Astrocyte of the hippocampus (primary cell): ENCODE results near the gene UGCG.
"Not testable (repeated sequence)": the region's sequence is repeated elsewhere in the genome, so short reads cannot be mapped to it uniquely, and the experiment has no call there.

Experiments
- DNase-seq: peaks from one replicate; pipeline ENCODE4 v3.0.0; 2011; ENCODE audit warnings: low read depth, low spot score

UGCG gene

DNA sequence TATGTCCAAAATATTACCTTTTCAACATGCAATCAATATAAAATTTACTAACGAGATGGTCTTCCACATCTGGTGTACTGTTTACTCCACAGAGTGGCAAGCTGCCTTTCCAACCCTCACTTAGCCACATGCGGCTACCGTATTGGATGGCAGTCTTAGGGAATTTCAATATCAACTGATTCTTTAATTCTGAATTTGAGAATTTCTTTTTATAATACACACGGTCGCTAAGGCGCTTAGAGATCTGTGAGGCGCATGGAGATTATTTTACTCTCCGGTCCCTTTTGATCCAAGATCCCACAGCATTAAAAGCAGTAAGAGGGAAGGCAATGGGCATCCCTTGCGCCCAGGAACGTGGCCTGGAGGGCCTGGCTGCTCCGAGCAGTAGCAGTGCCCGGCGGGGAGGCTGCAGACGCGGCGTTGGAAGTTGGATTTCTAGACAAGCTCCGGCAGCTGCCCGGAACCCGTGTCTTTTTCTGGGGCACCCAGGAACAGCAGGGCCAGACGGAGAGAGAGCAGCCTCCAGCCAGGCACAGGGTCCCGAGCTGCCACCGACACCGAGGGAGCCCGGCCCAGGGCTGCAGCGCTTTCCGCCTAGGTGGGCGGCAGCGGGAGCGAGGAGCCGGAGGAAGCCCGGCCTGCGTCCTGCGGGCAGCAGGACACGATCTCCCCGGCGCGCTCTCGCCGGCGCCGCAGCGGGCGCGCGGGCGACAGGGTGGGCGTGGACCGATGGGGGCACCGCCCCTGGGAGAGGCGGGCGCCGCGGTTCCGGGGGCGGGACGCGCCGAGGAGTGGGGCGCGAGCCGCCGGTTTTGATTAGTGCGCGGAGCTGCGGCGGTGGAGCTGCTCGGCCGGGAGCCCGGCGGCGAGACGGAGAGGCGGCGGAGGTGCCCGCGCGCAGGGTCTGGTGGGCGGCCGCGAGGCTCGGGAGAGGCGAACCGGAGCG, at the start of gene UGCG:
UGCG (plus strand) TSS at position 819 of the 946 bp plus-strand sequence. CDS start 402 bp downstream, outside the sequence.
- peak; percentile 98 for DNase-seq

- DNase-seq: no peak
Observed at GRCh38 chr9:111851553-111851952, 45.1 kb upstream of the UGCG start.

DNA sequence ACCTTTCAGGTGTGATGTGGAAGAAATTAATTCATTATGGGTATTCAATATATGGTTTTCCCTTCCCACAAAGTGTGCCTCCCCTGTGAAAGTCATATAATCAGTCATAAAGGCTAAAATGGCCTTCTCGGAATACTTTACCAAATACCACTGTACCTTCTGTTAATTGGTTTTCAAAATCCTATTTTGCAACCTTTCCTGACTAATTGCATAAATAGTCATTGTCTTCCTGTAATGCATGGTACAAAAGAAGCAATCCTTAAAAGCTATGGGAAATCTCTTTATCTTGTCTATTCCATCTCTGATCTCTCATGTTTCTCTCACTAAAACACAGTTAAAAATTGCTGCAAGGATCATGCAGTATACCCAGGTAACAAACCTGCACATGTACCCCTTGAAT, 44.3 kb upstream of the UGCG start:
- no peak for DNase-seq

DNA sequence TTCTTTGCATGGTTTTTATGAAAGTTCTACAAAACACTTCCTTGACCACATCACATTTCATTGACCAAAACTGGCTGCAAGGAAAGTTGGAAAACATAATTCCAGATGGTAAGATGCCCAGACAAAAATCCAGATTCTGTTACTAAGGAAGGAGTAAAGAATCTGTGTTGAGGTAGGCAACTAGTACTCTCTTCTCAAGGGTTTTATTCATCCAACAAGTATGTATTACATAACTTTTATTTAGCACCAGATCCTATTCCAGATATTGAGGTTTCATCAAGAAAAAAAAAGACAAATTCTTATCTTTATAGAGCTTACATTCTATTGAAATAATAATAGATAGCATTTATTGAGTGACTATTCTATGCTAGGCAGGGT, 43.2 kb upstream of the UGCG start:
- no peak for DNase-seq

DNA sequence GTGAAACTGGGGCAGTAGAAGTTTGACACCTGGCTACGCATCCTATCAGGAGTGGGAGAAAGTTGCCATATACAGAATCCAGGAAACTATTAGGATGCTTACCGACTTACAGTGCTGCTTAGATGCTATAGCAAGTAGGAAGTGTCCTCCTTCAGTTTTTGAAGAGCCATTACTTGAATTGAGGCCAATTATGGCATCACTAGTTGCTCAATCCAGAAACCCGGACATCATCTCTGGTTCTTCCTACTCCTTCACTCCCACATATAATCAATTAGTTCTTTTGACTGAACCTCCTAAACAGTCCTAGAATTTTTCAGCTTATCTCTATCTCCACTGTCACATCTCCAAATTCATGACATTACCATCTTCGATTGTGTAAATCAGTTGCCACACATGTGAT, 41.8 kb upstream of the UGCG start:
- no peak for DNase-seq

GRCh38 chr9:111857555-111858211, 38.9 kb upstream of the UGCG start:
- no peak for DNase-seq

DNA sequence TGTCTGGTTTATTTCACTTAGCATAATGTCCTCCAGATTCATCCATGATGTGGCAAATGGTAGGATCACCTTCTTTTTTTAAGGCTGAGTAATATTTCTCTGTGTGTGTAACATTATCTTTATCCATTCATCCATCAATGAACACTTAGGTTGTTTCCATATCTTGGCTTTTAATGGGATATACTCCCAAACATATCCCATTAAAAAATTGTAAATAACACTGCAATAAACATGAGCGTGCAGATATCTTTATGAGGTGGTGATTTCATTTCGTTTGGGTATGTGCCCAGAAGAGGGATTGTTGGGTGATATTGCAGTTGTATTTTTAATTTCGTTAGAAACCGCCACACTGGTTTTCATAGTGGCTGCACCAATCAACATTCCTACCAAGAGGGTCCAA, 36.2 kb upstream of the UGCG start:
- no peak for DNase-seq

GRCh38 chr9:111863636-111864035, 33.0 kb upstream of the UGCG start:
- DNase-seq: no peak

DNA sequence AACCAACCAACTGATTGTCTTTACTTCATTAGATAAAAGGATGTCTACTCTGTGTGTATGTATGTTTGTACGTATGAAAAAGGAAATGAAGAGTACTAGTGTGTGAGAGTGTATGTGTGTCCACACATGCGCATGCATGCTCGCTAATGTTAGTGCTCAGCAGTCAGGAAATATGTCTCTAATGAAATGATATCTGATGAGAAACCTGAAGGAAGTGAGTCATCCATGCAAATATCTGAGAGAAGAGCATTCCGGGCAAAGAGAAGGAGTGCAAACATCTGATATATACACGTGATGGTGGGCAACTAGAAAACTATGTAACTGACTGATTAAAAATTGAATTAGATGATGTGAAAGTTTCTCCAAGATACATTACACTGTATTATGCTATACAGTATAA, 29.6 kb upstream of the UGCG start:
- DNase-seq: peak; percentile 17

DNA sequence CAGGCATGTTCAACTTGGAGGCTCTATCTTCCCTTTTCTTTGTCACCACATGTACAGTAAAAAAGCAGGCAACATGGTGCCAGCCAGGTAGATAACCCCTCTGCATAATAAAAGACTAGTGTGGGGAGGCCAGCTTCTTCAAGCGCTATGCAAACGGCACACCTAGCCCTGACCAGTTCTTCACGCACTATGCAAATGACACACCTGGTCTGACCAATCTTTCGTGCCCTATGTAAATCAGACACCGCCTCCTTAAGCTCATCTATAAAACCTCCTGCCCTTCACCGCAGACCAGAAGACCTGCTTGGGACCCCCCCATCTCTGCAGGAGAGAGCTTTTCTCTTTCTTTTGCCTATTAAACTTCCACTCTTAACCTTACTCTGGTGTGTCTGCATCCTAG, 28.1 kb upstream of the UGCG start:
- no peak for DNase-seq

- no peak for DNase-seq
Observed at GRCh38 chr9:111870774-111871498, 25.7 kb upstream of the UGCG start.

- DNase-seq: no peak
Observed at GRCh38 chr9:111871499-111871855, 25.1 kb upstream of the UGCG start.

DNA sequence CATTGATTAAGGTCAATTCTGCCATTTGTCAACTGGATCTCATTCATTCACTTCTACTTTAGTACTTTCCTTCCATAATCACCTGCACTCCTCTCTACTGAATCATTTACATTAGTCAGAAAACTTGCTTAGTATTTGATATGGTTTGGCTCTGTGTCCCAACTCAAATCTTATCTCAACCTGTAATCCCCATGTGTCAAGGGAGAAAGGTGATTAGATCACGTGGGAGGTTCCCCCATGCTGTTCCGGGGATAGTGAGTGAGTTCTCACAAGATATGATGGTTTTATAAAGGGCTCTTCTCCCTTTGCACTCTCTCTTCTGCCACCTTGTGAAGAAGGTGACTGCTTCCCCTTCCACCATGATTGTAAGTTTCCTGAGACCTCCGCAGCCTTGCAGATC, 23.7 kb upstream of the UGCG start:
- DNase-seq: no peak

GRCh38 chr9:111873901-111874300, 22.7 kb upstream of the UGCG start:
- DNase-seq: no peak

DNA sequence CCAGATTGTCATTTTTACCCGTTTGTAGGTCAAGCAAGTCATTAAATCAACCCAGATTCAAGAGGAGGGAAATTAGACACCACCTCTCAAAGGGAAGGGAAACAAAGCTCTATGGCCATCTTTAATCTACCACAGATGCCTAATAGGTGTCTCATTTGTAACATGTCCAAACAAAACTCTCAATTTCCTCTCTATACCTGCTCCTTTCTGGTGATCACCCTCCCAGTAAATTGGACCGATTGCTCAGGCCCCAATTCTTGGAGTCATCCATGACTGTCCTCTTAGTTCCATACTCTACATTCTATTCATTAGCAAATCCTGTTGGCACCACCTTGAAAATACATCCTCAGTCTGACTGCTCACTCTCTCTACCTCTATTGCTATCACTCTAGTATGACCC, 22.1 kb upstream of the UGCG start:
- no peak for DNase-seq

DNA sequence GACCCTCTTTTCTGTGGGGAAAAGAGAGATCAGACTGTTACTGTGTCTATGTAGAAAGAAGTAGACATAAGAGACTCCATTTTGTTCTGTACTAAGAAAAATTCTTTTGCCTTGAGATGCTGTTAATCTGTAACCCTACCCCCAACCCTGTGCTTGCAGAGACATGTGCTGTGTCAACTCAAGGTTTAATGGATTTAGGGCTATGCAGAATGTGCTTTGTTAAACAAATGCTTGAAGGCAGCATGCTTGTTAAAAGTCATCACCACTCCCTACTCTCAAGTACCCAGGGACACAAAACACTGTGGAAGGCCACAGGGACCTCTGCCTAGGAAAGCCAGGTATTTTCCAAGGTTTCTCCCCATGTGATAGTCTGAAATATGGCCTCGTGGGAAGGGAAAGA, 21.3 kb upstream of the UGCG start:
- DNase-seq: not testable (repeated sequence)

GRCh38 chr9:111875691-111876090, 20.9 kb upstream of the UGCG start:
- DNase-seq: not testable (repeated sequence)

DNA sequence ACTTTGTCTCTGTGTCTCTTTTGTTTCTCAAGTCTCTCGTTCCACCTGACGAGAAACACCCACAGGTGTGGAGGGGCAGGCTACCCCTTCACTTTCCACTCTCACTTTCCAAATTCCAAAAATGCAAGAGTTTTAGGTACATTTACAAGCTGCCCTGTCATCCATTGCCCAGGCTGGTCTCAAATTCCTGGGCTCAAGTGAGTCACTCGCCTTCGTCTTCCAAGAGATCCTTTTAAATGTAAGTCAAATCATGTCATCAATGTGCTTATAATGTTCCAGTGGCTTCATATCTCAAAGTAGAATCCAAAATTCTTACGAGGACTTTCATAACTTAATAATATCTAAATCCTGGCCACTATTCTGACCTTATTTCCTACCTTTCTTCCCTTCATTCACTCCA, 20.4 kb upstream of the UGCG start:
- DNase-seq: no peak

GRCh38 chr9:111877420-111877819, 19.2 kb upstream of the UGCG start:
- DNase-seq: no peak

DNA sequence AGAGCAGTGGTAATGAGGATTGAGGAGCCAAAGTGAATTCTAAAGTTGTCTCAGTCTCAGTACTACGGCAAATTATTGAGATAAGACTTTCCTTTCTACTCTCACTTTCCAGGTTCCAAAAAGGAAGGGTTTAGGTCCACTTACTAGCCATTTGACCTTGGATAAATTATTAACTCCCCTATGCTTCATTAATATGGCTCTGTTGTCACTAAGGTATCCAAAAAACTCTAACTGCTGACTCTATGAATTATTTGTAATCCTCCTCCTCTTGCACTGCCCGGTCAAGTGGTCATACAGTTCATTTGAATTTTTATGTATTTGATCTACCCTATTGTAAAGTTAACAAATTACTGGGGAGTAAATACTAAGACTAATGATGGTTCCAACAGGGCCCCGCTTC, 17.7 kb upstream of the UGCG start:
- no peak for DNase-seq

DNA sequence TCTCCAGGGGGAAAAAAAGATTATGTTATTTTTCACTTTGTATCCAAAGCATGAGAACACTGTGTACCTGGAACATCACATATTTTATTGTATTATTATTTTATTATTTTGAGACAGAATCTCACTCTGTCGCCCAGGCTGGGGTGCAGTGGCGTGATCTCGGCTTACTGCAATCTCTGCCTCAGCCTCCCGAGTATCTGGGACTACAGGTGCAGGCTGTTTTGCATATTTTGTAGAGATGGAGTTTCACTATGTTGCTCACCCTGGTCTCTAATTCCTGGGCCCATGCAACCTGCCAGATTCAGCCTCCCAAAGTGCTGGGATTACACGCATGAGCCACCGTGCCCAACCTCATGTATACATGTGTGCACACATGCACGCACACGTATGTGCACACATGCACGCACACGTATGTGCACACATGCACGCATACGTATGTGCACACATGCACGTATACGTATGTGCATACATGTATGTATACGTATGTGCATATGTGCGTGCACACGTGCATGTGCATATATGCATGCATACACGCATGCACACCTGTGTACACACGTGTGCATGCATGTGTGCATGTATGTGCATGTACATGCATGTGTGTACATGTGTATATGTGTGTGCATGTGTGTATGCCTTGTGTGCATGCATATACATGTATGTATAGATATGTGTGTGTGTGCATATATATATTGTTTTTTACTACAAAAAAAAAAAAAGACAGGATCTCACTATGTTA, 9.5 kb upstream of the UGCG start:
- no peak for DNase-seq

DNA sequence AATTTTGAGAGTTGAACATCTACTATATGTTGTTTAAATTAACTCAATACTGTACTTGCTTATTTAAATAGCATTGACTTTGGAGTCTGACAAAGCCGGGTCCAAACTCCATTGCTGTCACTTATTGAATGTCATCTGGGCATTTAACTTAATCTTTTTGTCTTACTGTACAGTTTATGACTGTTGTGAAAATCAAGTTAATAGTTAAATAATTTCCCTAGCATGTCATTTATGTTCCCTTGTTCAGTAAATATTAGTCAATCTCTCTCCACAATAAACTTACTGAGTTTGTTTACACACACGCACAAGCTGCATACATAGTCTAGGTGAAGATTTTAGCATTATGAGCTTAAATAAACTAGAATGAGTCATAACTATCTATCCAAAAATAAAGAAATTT, 6.3 kb upstream of the UGCG start:
- no peak for DNase-seq
